Measurements from ENCODE around the gene INTS7.

Gene INTS7

GRCh38 chr1:211909395-211909794, 126.0 kb downstream of the INTS7 start:
- DNase-seq (ENCODE audit: low spot score) = no peak

- DNase-seq (ENCODE audit: low spot score) = no peak
Observed at GRCh38 chr1:211908951-211909350, 126.4 kb downstream of the INTS7 start.

GRCh38 chr1:211908453-211908852, 126.9 kb downstream of the INTS7 start:
- no peak for DNase-seq (ENCODE audit: low spot score)

GRCh38 chr1:211903490-211904245, 131.7 kb downstream of the INTS7 start:
- DNase-seq (ENCODE audit: low spot score) = no peak

GRCh38 chr1:211902624-211903291, 132.6 kb downstream of the INTS7 start:
- no peak for DNase-seq (ENCODE audit: low spot score)

GRCh38 chr1:211901945-211902344, 133.4 kb downstream of the INTS7 start:
- DNase-seq (ENCODE audit: low spot score) = no peak

- DNase-seq (ENCODE audit: low spot score) = no peak
Observed at GRCh38 chr1:211900441-211900840, 134.9 kb downstream of the INTS7 start.

GRCh38 chr1:211896958-211897357, 138.4 kb downstream of the INTS7 start:
- no peak for DNase-seq (ENCODE audit: low spot score)

- DNase-seq (ENCODE audit: low spot score) = no peak
Observed at GRCh38 chr1:211895126-211895759, 140.1 kb downstream of the INTS7 start.

- DNase-seq (ENCODE audit: low spot score) = no peak
Observed at GRCh38 chr1:211894312-211894711, 141.0 kb downstream of the INTS7 start.

GRCh38 chr1:211893260-211893659, 142.1 kb downstream of the INTS7 start:
- DNase-seq (ENCODE audit: low spot score) = no peak

GRCh38 chr1:211892577-211892976, 142.8 kb downstream of the INTS7 start:
- no peak for DNase-seq (ENCODE audit: low spot score)

GRCh38 chr1:211891708-211892107, 143.6 kb downstream of the INTS7 start:
- no peak for DNase-seq (ENCODE audit: low spot score)

Measured in hematopoietic multipotent progenitor cell treated with erythropoietin and hydrocortisone succinate and interleukin-3 and kit ligand, for 15 days (in vitro differentiated cells).